GM12865 (cell line): ENCODE results near the gene LTC4S.
"Not testable (repeated sequence)": the region's sequence is repeated elsewhere in the genome, so short reads cannot be mapped to it uniquely, and the experiment has no call there.

Experiments used
- DNase-seq: peaks from one replicate; pipeline ENCODE4 v3.0.0; 2010; ENCODE audit warnings: low read depth
- H3K4me3 ChIP-seq: 2 replicates; pipeline ENCODE4 v1.5.1; 2011; ENCODE audit warnings: mild to moderate bottlenecking, low read depth, low read length, control low read depth
- CTCF ChIP-seq: IDR thresholded peaks from 2 replicates; pipeline ENCODE4 v1.5.1; 2011; ENCODE audit warnings: low read length, control low read depth, low read depth, inconsistent platforms; ENCODE audit not compliant: insufficient read depth; ENCODE audit errors: missing control alignments

The LTC4S gene

GRCh38 chr5:179833709-179834070 lies 39.9 kb downstream of the LTC4S start:
- H3K4me3 ChIP-seq: no peak overlapping the region
- TF ChIP-seq CTCF: no peak
- no peak for DNase-seq

DNA sequence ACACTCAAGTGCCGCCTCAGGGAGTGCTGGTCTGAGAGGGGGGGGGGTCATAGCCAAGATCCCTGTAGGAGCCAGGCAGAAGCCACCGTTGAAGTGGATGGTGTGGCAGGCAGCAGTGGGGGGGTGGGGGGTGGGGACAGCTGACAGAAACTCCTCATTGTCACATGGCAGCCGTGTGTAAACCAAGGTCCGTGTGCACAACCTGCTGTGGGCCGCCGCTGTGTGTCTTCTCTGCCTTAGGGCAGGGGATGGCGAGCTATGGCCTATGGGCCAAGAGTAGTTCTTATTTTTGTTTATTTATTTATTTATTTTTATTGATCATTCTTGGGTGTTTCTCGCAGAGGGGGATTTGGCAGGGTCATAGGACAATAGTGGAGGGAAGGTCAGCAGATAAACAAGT lies 40.3 kb downstream of the LTC4S start:
- DNase-seq: no peak
- no peak overlapping the region for H3K4me3 ChIP-seq
- no peak for TF ChIP-seq CTCF

DNA sequence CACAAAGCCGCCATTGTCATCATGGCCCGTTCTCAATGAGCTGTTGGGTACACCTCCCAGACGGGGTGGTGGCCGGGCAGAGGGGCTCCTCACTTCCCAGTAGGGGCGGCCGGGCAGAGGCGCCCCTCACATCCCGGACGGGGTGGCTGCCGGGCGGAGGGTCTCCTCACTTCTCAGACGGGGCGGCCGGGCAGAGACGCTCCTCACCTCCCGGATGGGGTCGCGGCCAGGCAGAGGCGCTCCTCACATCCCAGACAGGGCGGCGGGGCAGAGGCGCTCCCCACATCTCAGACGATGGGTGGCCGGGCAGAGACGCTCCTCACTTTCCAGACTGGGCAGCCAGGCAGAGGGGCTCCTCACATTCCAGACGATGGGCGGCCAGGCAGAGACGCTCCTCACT lies 41.1 kb downstream of the LTC4S start:
- DNase-seq, H3K4me3 ChIP-seq: not testable (repeated sequence)

- DNase-seq: peak; percentile 28
- no peak overlapping the region for H3K4me3 ChIP-seq
- TF ChIP-seq CTCF: no peak
Measured at GRCh38 chr5:179836225-179837019, 42.6 kb downstream of the LTC4S start.

DNA sequence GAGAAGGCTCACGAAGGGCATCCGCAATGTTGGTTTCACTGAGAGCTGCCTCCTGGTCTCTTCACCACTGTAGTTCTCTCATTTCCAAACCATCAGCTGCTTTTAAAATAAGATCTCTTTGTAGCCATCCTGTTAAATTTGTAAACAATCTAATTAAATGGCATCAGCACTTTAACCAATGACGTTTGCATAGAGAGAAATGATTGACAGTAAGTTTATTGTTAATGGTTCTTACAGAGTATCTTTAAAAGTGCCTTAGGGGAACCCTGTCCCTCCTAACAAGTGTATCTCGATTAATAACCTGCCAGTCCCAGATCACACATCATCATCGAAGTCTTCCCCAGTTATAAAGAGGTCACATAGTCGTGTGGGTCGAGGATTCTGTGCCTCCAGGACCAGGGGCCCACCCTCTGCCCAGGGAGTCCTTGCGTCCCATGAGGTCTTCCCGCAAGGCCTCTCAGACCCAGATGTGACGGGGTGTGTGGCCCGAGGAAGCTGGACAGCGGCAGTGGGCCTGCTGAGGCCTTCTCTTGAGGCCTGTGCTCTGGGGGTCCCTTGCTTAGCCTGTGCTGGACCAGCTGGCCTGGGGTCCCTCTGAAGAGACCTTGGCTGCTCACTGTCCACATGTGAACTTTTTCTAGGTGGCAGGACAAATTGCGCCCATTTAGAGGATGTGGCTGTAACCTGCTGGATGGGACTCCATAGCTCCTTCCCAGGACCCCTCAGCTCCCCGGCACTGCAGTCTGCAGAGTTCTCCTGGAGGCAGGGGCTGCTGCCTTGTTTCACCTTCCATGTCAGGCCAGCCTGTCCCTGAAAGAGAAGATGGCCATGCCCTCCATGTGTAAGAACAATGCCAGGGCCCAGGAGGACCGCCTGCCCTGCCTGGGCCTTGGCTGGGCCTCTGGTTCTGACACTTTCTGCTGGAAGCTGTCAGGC lies 43.6 kb downstream of the LTC4S start:
- no peak overlapping the region for H3K4me3 ChIP-seq
- TF ChIP-seq CTCF: no peak
- DNase-seq: no peak

DNA sequence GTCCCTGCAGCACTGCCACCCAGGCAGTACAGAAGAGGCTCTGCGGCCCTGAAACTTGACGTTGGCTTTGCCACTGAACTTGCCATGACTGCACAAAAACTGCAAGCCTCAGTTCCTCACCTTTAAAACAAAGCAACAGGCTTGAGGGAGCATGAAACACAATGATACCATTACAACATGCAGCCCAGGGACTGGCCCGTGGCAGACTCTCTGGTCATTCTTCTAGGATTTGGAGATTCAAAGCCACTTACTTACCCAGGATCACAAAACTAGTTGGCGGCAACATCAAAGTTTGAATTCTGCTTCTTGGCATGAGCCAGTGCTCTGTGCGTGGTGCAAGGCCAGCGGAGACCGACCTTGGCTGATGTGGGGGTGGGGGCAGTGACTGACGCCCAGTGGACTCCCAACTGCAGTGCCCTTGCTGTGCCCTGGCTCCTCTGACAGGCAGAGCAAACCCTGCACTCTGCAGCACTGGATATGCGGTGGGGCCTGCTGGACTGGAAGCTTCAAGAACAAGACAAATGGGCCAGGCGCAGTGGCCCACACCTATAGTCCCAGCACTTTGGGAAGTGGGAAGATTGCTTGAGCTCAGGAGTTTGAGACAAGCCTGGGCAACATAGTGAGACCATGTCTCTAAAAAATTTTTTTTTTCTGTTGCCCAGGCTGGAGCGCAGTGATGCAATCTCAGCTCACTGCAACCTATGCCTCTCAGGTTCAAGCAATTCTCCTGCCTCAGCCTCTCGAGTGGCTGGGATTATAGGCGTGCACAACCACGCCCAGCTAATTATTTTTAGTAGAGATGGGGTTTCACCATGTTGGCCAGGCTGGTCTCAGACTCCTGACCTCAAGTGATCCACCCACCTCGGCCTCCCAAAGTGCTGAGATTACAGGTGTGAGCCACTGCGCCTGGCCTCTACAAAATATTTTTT lies 45.8 kb downstream of the LTC4S start:
- TF ChIP-seq CTCF: no peak
- no peak for DNase-seq

More for the DNA sequence above, 45.8 kb downstream of the LTC4S start:
- H3K4me3 ChIP-seq: no peak overlapping the region
